Gastrocnemius medialis (tissue), 4 donors: ENCODE measurements around the gene RYR1.

Source experiments
- CTCF ChIP-seq, 5 experiments: fragments of 450-650 bp in 3 of 5; fragments of 200-600 bp in 2 of 5; sonication (generic) in 2 of 5; IDR thresholded peaks in 4 of 5; conservative IDR thresholded peaks in 1 of 5; 1 replicate in 4 of 5; 2 replicates in 1 of 5; pipeline ENCODE4 v1.5.1; 2016 to 2019; ENCODE audit warnings: antibody characterized with exemption in 5 of 5, mild to moderate bottlenecking in 3 of 5, moderate library complexity in 3 of 5
- POLR2A ChIP-seq, 2 donors: fragments of 450-650 bp; IDR thresholded peaks; one replicate each; pipeline ENCODE4 v1.6.1; 2017; ENCODE audit warnings: antibody characterized with exemption in 2 of 2, mild to moderate bottlenecking in 2 of 2, moderate library complexity in 2 of 2

GRCh38 chr19:38453596-38453995, 20.1 kb downstream of the RYR1 start:
- TF ChIP-seq CTCF (IDR thresholded peaks at IDR 0.05 in 4 of 5, conservative IDR thresholded peaks at IDR 0.05 in 1 of 5) (no peak), POLR2A (IDR thresholded peaks at IDR 0.05) (no peak)
